MM.1S (cell line): Measurements from ENCODE around the gene SIGLEC5.

Source experiments
- EZH2phosphoT487 ChIP-seq: fragments of 300-600 bp; sonication (generic); IDR thresholded peaks from 2 replicates; pipeline ENCODE4 v1.6.1; 2018; ENCODE audit warnings: antibody characterized with exemption, low read length
- TF ChIP-seq, protein P1 (sequence below): fragments of 300-600 bp; sonication (generic); IDR thresholded peaks from 2 replicates; pipeline ENCODE4 v1.5.1; 2016; ENCODE audit warnings: antibody characterized with exemption, low read length, mixed read lengths

DNA sequence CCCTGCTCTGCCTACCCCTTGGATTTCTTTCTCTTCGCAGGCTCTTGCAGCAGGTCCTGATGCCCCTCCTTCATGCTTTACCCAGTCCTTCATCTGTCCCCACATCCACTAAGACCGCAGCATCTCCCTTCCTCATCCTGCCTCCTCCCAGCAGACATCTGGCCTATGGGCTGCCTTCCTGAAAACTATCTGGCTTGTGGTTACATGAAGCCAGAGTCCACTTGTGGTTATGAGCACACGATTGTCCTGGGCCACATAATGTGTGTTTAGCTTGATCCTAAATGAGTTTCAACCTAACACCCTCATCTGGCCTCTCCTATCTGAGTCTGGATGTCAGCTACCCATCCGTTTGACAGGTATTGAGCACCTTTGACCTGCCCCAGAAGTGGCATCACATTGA is 64.6 kb downstream of the SIGLEC5 start:
- TF ChIP-seq, protein P1, sequence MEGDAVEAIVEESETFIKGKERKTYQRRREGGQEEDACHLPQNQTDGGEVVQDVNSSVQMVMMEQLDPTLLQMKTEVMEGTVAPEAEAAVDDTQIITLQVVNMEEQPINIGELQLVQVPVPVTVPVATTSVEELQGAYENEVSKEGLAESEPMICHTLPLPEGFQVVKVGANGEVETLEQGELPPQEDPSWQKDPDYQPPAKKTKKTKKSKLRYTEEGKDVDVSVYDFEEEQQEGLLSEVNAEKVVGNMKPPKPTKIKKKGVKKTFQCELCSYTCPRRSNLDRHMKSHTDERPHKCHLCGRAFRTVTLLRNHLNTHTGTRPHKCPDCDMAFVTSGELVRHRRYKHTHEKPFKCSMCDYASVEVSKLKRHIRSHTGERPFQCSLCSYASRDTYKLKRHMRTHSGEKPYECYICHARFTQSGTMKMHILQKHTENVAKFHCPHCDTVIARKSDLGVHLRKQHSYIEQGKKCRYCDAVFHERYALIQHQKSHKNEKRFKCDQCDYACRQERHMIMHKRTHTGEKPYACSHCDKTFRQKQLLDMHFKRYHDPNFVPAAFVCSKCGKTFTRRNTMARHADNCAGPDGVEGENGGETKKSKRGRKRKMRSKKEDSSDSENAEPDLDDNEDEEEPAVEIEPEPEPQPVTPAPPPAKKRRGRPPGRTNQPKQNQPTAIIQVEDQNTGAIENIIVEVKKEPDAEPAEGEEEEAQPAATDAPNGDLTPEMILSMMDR = no peak
- TF ChIP-seq EZH2phosphoT487 = no peak
